Neural crest cell (in vitro differentiated cells): ENCODE measurements around the gene WFDC6. TPM values are rescaled to one million over a fixed set of nuclear protein-coding genes. Genes with fewer than 3 reads are reported as not detected.
A peak's percentile ranks its signal among the peaks of the same experiment; 100 is the strongest.

Source experiments
- DNase-seq: peaks from one replicate; pipeline ENCODE4 v3.0.0; 2021; ENCODE audit warnings: low read depth, mixed read lengths, low spot score
- H3K27ac Mint-ChIP-seq: one replicate; pipeline ENCODE4 v1.8.0; 2021; ENCODE audit warnings: mild to moderate bottlenecking, mixed read lengths; ENCODE audit not compliant: unreplicated experiment
- H3K27me3 Mint-ChIP-seq: 2 replicates; pipeline ENCODE4 v1.8.0; 2021; ENCODE audit warnings: low read depth, mild to moderate bottlenecking, mixed read lengths
- H3K36me3 Mint-ChIP-seq: 2 replicates; pipeline ENCODE4 v1.8.0; 2021; ENCODE audit warnings: low read depth, mild to moderate bottlenecking, mixed read lengths
- H3K4me1 Mint-ChIP-seq: 2 replicates; pipeline ENCODE4 v1.8.0; 2021; ENCODE audit warnings: mixed read lengths
- H3K4me3 Mint-ChIP-seq: one replicate; pipeline ENCODE4 v1.8.0; 2021; ENCODE audit warnings: mild to moderate bottlenecking, mixed read lengths
- H3K9me3 Mint-ChIP-seq: 2 replicates; pipeline ENCODE4 v1.8.0; 2021; ENCODE audit warnings: mixed read lengths
- total RNA-seq: library from RNA; stranded (reverse); gene quantifications from 2 replicates; pipeline ENCODE4 v1.2.1, GENCODE V29; 2021
- TF ChIP-seq, protein P1 (sequence below): fragments of 200-600 bp; sonication (generic); conservative IDR thresholded peaks from 2 replicates; pipeline ENCODE4 v1.5.0; 2021; ENCODE audit warnings: antibody characterized with exemption, mild to moderate bottlenecking

Gene WFDC6
- total RNA-seq, 1 donor from 2014 or later, result not detected

DNA sequence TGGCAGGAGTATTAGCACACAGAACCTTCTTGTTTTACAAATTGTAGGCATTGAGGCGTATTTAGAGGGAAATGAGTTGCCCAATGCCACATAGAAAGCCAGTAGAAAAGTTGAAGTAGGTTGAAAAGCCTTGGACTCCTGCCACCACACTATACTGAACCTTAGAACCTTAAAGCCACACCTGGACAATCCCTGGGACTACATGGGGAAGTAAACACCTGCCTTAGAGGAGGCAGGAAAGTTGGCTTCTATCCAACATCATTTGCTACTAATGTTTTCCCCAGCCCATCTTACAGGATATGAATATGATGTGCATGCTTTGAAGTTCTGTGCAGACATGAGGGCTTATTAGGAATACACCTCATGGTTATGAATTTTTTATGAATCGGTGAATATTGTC is 13.2 kb upstream of the WFDC6 start:
- Mint-ChIP-seq H3K36me3 (no peaks in the 10 kb centered on the region), H3K27ac (no peak overlapping the region), H3K9me3 (peaks cover 10% of the 10 kb centered on the region), H3K4me1 (no peaks in the 10 kb centered on the region), H3K4me3 (no peak overlapping the region), H3K27me3 (peaks cover 22% of the 10 kb centered on the region)
- TF ChIP-seq, protein P1, sequence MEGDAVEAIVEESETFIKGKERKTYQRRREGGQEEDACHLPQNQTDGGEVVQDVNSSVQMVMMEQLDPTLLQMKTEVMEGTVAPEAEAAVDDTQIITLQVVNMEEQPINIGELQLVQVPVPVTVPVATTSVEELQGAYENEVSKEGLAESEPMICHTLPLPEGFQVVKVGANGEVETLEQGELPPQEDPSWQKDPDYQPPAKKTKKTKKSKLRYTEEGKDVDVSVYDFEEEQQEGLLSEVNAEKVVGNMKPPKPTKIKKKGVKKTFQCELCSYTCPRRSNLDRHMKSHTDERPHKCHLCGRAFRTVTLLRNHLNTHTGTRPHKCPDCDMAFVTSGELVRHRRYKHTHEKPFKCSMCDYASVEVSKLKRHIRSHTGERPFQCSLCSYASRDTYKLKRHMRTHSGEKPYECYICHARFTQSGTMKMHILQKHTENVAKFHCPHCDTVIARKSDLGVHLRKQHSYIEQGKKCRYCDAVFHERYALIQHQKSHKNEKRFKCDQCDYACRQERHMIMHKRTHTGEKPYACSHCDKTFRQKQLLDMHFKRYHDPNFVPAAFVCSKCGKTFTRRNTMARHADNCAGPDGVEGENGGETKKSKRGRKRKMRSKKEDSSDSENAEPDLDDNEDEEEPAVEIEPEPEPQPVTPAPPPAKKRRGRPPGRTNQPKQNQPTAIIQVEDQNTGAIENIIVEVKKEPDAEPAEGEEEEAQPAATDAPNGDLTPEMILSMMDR, result no peak
- DNase-seq, result no peak

DNA sequence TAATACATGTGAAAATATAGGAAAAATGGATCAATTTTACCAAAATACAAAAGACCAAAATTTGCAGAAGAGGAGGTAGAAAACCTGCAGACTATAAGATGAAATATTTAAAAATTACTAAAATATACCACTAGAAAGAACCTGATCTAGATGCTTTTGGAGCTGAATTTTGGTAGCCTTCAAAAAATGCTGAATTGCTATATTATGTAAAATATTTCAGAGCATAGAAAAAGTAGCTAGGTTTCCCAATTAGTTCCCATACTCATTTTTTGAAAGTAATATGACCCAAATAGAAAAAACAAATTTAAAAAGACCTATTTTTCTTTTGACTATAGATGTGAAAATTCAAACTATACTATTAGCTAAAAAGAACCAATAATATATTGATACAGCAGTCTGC is 11.5 kb upstream of the WFDC6 start:
- peaks cover 32% of the 10 kb centered on the region for H3K27me3 Mint-ChIP-seq
- H3K27ac Mint-ChIP-seq, result no peak overlapping the region
- no peak for DNase-seq
- no peaks in the 10 kb centered on the region for H3K36me3 Mint-ChIP-seq
- H3K9me3 Mint-ChIP-seq, result peaks cover 10% of the 10 kb centered on the region
- TF ChIP-seq, protein P1, result no peak
- no peak overlapping the region for H3K4me3 Mint-ChIP-seq
- H3K4me1 Mint-ChIP-seq, result no peaks in the 10 kb centered on the region

DNA sequence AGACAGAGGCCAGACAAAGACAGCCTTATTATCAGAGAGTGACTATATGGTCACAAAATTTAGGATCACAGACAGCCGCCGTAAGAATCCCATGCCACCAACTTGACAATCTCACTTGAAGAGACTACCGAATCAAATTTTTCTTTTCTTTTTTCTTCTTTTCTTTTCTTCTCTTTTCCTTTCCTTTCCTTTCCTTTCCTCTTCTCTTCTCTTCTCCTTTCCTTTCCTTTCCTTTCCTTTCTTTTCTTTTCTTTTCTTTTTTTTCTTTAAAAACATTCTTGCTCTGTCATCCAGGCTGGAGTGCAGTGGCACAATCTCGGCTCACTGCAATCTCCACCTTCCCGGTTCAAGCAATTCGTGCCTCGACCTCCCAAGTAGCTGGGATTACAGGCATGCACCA is 9.1 kb upstream of the WFDC6 start:
- no peak for DNase-seq
- H3K36me3 Mint-ChIP-seq, result no peaks in the 10 kb centered on the region
- peaks cover 10% of the 10 kb centered on the region for H3K9me3 Mint-ChIP-seq
- H3K4me3 Mint-ChIP-seq, result no peak overlapping the region
- no peak overlapping the region for H3K27ac Mint-ChIP-seq
- TF ChIP-seq, protein P1, result no peak
- H3K27me3 Mint-ChIP-seq, result peaks cover 44% of the 10 kb centered on the region
- no peaks in the 10 kb centered on the region for H3K4me1 Mint-ChIP-seq

DNA sequence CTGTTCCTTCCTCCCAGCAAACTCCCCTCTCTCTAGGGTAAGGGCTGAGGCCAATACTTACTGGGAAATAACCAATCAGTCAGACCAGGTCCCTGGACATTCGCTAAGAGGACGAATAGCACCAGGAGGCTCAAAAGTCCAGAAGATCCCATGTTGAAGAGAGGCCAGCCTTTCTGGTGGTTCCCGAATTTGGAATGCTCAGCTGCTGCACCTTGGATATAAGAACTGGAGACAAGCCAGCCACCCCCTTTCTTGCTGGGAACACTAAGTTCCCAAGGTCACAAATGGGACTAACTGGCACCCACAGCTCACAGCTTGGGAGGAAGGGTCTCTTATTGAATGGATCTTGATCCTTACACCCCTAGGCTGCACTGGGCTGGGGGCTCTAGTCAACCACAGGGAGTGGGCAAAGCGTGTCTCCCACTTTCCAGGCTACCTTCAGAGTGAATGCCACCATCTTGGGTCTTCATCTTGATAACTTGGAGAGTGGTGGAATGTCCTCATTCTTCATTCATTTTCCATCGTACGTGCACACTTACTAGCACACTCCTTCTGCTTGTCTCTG is 8.0 kb upstream of the WFDC6 start, which contains the start of gene EPPIN:
EPPIN (minus strand) TSS at position 196 of the 565 bp plus-strand sequence; CDS start at position 152, 44 bp downstream.
- Mint-ChIP-seq H3K27me3 (peaks cover 54% of the 10 kb centered on the region), H3K27ac (no peak within 1 kb of the TSS), H3K4me1 (no peaks in the 10 kb centered on the region), H3K36me3 (no peaks in the 10 kb centered on the region), H3K9me3 (peaks cover 10% of the 10 kb centered on the region), H3K4me3 (no peak within 1 kb of the TSS)
- no peak for DNase-seq
- TF ChIP-seq, protein P1, result no peak

DNA sequence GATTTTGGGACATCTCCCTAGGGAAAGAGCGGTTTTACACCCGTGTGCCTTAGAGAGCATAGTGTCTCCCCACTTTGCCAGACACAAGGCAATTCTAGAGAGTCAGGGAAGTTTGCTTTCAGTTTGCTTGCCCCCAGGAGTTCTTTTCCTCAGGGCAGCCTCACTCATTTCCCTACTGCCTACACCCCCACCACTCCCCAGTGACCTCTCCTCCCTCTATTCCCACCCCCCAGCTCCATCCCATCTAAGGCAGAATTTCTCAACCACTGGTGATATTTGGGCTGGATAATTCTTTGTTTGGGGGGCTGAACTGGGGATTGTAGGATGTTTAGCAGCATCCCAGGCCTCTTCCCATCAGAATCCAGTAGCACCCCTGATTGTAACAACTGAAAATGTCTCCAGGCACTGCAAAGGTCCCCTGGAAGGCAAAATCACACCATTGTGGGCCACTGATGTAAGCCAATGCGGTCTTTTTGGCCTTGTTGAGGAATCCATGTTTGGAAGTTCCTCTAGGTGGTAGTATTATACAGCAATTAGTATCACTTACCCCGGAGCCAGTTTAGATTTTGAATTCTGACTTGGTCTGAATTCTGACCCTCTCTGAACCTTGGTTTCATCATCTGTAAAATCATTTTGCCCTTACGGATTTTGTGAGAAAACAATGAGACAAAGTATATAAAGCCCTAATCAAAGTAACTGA is 6.6 kb upstream of the WFDC6 start:
- TF ChIP-seq, protein P1, result peak; percentile 67
- Mint-ChIP-seq H3K9me3 (peaks cover 7% of the 10 kb centered on the region), H3K36me3 (no peaks in the 10 kb centered on the region), H3K27me3 (peaks cover 65% of the 10 kb centered on the region), H3K4me3 (no peak overlapping the region), H3K27ac (no peak overlapping the region), H3K4me1 (no peaks in the 10 kb centered on the region)
- no peak for DNase-seq
